Breast epithelium (tissue), 4 donors: ENCODE data around the gene FBN1. TPM values are rescaled to one million over a fixed set of nuclear protein-coding genes. Genes with fewer than 3 reads are reported as not detected.

Experiments used
- DNase-seq, 2 donors: peaks; one replicate each; pipeline ENCODE4 v3.0.0-alpha.2; 2019; ENCODE audit warnings: low spot score in 2 of 2
- H3K27ac ChIP-seq, 2 donors: fragments of 200-600 bp; sonication (generic) in 1 of 2; one replicate each; pipeline ENCODE4 v1.5.1; 2016 to 2019; ENCODE audit warnings: mild to moderate bottlenecking in 1 of 2
- H3K27me3 ChIP-seq, 2 donors: fragments of 200-600 bp; sonication (generic) in 1 of 2; one replicate each; pipeline versions ENCODE4 v1.5.1 to v1.6.0; 2017 to 2019; ENCODE audit warnings: control low read depth in 1 of 2, mild to moderate bottlenecking in 1 of 2
- H3K36me3 ChIP-seq: fragments of 200-600 bp; one replicate; pipeline ENCODE4 v1.5.1; 2019
- H3K4me1 ChIP-seq, 2 donors: fragments of 200-600 bp; sonication (generic); one replicate each; pipeline ENCODE4 v1.5.1; 2016 to 2019; ENCODE audit warnings: control low read depth in 1 of 2
- H3K4me3 ChIP-seq, 3 donors: fragments of 200-600 bp; sonication (generic); 1 replicate in 2 of 3; 2 replicates in 1 of 3; pipeline ENCODE4 v1.5.1; 2016 to 2019; ENCODE audit warnings: mild to moderate bottlenecking in 3 of 3, moderate library complexity in 2 of 3
- H3K9me3 ChIP-seq, 2 donors: fragments of 200-600 bp; sonication (generic) in 1 of 2; one replicate each; pipeline ENCODE4 v1.5.1; 2016 to 2019; ENCODE audit warnings: control low read depth in 1 of 2
- POLR2A ChIP-seq: fragments of 450-650 bp; IDR thresholded peaks from one replicate; pipeline ENCODE4 v1.6.1; 2016; ENCODE audit warnings: antibody characterized with exemption, mild to moderate bottlenecking, moderate library complexity
- POLR2AphosphoS5 ChIP-seq, 3 donors: sonication (generic); formaldehyde crosslinking; IDR thresholded peaks; one replicate each; pipeline ENCODE4 v1.6.1; 2017; ENCODE audit warnings: antibody characterized with exemption in 3 of 3
- intact Hi-C: fragments of 100-400 bp; cut with DNase I; formaldehyde crosslinking; loops from one replicate; pipeline ENCODE4 v1.15.1; 2023; ENCODE audit warnings: low total_unique reads
- total RNA-seq, 3 donors: library from RNA; depleted of rRNA; stranded (reverse); fragments of >200 nt; gene quantifications; one replicate each; pipeline ENCODE4 v1.1.0, GENCODE V29; 2016
- TF ChIP-seq, protein P1 (sequence below), 3 donors: fragments of 450-650 bp; IDR thresholded peaks; one replicate each; pipeline ENCODE4 v1.5.1; 2016 to 2017; ENCODE audit warnings: antibody characterized with exemption in 3 of 3, mild to moderate bottlenecking in 3 of 3, moderate library complexity in 3 of 3

Gene FBN1
- total RNA-seq, 3 donors from 2014 or later, result 38.5 to 210 (median 83.2) TPM

DNA sequence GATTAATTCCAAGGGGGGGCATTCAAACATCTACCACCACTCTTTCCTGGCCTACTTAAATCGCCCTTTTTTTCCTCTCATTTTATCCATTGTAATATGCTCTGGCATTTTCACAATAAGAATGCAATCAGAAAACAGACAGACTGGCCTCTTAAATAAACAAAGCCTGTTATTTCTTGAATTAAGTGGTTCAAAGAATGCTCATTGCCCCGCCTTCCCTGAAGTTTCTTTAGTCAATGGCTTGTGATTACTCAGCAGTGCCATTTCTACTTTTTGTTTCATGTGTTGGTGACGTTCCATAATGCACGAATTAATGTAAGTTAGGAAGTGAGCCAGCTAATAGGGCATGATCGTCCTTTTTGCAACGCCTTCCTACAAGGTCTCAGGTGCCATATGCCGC, 68.0 kb downstream of the FBN1 start:
- no peaks in the 10 kb centered on the region for H3K9me3 ChIP-seq
- H3K27me3 ChIP-seq, result no peaks in the 10 kb centered on the region
- TF ChIP-seq POLR2A, result no peak
- TF ChIP-seq, protein P1, sequence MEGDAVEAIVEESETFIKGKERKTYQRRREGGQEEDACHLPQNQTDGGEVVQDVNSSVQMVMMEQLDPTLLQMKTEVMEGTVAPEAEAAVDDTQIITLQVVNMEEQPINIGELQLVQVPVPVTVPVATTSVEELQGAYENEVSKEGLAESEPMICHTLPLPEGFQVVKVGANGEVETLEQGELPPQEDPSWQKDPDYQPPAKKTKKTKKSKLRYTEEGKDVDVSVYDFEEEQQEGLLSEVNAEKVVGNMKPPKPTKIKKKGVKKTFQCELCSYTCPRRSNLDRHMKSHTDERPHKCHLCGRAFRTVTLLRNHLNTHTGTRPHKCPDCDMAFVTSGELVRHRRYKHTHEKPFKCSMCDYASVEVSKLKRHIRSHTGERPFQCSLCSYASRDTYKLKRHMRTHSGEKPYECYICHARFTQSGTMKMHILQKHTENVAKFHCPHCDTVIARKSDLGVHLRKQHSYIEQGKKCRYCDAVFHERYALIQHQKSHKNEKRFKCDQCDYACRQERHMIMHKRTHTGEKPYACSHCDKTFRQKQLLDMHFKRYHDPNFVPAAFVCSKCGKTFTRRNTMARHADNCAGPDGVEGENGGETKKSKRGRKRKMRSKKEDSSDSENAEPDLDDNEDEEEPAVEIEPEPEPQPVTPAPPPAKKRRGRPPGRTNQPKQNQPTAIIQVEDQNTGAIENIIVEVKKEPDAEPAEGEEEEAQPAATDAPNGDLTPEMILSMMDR (IDR thresholded peaks at IDR 0.05), result no peak
- TF ChIP-seq POLR2AphosphoS5 (IDR thresholded peaks at IDR 0.05), result no peak
- H3K4me3 ChIP-seq, result no peak overlapping the region
- no peaks in the 10 kb centered on the region for H3K4me1 ChIP-seq
- intact Hi-C loops, result no loop called here
- H3K27ac ChIP-seq, result no peak overlapping the region
- H3K36me3 ChIP-seq, result no peaks in the 10 kb centered on the region
- no peak for DNase-seq

DNA sequence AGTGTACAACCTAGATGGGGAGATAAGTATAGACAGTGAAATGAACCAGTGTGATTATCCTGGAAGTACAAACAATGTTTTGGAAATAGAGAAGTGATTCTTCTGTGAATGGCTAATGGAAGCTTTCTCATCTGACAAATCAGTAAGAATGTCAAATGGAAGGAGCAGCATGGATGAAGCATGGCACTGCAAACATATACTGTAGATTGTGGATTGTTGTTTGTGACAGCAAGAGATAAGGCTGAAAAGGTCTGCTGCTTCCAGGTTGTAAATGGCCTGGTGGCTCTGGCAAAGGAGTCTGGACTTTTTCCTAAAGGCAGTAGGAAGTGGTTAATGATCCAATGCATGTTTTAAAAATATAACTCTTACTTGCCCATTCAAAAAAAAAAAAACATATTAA, 71.3 kb downstream of the FBN1 start:
- H3K4me1 ChIP-seq, result no peaks in the 10 kb centered on the region
- DNase-seq, result no peak
- H3K27me3 ChIP-seq, result no peaks in the 10 kb centered on the region
- TF ChIP-seq POLR2AphosphoS5 (IDR thresholded peaks at IDR 0.05), result no peak
- no peak for TF ChIP-seq POLR2A
- TF ChIP-seq, protein P1 (IDR thresholded peaks at IDR 0.05), result no peak
- H3K9me3 ChIP-seq, result no peaks in the 10 kb centered on the region
- H3K27ac ChIP-seq, result no peak overlapping the region
- no peaks in the 10 kb centered on the region for H3K36me3 ChIP-seq
- intact Hi-C loops, result no loop called here
- H3K4me3 ChIP-seq, result no peak overlapping the region

DNA sequence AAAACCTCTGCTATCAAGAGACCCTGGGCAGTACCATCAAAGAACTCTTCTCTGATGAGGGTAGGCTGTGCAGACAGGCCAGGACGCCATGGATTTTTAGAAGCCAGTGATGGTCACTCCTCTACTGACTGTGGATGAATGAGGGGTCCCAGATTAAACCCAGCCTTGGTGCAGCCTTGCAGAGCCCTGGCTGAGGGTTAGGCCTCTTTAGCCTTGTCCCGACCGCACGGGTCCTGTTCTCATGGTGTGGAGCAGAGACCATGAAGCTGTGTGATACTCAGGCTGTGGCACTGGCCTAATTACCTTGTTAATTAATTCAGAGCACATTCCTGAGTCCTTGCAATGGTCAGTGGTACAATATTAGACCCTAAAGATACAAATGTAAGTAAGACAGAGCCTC, 71.7 kb downstream of the FBN1 start:
- Histone ChIP-seq H3K36me3 (no peaks in the 10 kb centered on the region), H3K27ac (no peak overlapping the region), H3K9me3 (no peaks in the 10 kb centered on the region), H3K27me3 (no peaks in the 10 kb centered on the region), H3K4me1 (no peaks in the 10 kb centered on the region), H3K4me3 (no peak overlapping the region)
- TF ChIP-seq, protein P1 (IDR thresholded peaks at IDR 0.05), result no peak
- TF ChIP-seq POLR2AphosphoS5 (IDR thresholded peaks at IDR 0.05) (no peak), POLR2A (no peak)
- intact Hi-C loops, result no loop called here
- no peak for DNase-seq

DNA sequence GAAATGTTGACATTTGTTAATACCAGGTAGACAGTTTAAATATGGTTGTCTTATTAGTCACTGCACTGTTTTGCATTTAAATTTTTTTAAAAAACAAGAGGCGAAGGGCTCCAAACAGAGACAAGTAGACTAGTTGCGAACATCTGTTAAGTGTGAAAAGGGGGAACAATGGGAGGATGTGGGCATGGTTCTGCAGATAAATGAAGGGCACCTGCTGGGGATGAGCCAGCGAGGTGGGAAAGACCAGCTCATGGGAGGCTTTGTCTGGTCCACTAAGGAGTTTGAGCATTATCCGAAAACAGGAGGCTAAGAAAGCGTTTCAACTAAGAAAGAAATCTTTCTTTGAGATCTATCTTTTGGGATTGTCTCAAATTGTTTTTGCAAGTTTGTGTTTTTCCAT, 72.7 kb downstream of the FBN1 start:
- H3K27ac ChIP-seq, result no peak overlapping the region
- H3K27me3 ChIP-seq, result no peaks in the 10 kb centered on the region
- no peaks in the 10 kb centered on the region for H3K36me3 ChIP-seq
- intact Hi-C loops, result no loop called here
- H3K4me1 ChIP-seq, result no peaks in the 10 kb centered on the region
- TF ChIP-seq, protein P1 (IDR thresholded peaks at IDR 0.05), result no peak
- TF ChIP-seq POLR2A, result no peak
- no peak for TF ChIP-seq POLR2AphosphoS5 (IDR thresholded peaks at IDR 0.05)
- DNase-seq, result no peak
- no peaks in the 10 kb centered on the region for H3K9me3 ChIP-seq
- H3K4me3 ChIP-seq, result no peak overlapping the region

DNA sequence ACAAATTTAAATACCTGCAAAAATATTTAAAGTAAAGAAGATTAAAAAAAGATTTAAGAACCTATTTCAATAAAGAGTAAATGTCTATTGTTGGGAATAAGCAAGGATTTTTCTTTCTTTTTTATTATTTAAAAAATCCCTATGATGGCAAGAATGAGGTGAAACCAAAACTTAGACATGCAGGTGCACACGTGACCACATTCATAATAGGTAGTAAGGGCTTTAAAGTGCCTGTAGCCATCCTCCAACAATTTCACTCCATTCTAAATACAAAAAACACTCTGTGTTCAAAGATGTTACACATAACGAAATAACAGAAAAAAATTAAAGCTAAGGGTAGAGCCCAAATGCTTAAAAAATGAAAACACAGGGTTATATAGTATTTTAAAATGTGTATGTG, 74.0 kb downstream of the FBN1 start:
- DNase-seq, result no peak
- H3K27ac ChIP-seq, result no peak overlapping the region
- no peaks in the 10 kb centered on the region for H3K9me3 ChIP-seq
- intact Hi-C loops, result no loop called here
- no peaks in the 10 kb centered on the region for H3K27me3 ChIP-seq
- no peak overlapping the region for H3K4me3 ChIP-seq
- no peaks in the 10 kb centered on the region for H3K4me1 ChIP-seq
- H3K36me3 ChIP-seq, result no peaks in the 10 kb centered on the region
- no peak for TF ChIP-seq POLR2A

DNA sequence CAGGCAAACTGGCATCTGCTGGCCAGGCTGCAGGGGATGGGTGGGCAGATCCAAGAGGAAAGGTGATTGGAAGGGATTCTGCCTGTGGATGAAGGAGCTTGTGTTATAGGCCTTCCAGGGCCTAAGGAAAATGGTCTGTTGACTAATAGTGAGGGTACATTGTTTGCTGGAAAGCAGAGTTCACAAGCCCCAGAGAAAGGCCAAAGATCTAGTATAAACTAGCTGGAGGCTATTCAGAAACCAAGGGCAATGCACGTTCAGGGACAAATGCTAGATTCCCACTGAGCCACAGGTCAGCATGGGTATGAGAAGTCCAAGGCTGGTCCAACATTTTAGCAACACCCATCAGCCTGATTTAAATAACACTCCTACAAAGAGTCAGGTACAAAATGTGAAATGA, 74.7 kb downstream of the FBN1 start:
- DNase-seq, result no peak
- H3K36me3 ChIP-seq, result no peaks in the 10 kb centered on the region
- TF ChIP-seq POLR2A (no peak), POLR2AphosphoS5 (IDR thresholded peaks at IDR 0.05) (no peak)
- TF ChIP-seq, protein P1 (IDR thresholded peaks at IDR 0.05), result no peak
- H3K27me3 ChIP-seq, result no peaks in the 10 kb centered on the region
- H3K27ac ChIP-seq, result no peak overlapping the region
- no peaks in the 10 kb centered on the region for H3K4me1 ChIP-seq
- no peak overlapping the region for H3K4me3 ChIP-seq
- intact Hi-C loops, result no loop called here
- no peaks in the 10 kb centered on the region for H3K9me3 ChIP-seq
